Mesothelial cell of epicardium (in vitro differentiated cells): ENCODE results near the gene KAZN. TPM values are rescaled to one million over a fixed set of nuclear protein-coding genes. Genes with fewer than 3 reads are reported as not detected.

ENCODE experiments used
- DNase-seq, 2 experiments: peaks; one replicate each; pipeline ENCODE4 v3.0.0; 2021; ENCODE audit warnings: low spot score in 2 of 2; ENCODE audit not compliant: unreplicated experiment in 2 of 2
- H3K27ac Mint-ChIP-seq: 2 replicates; pipeline ENCODE4 v1.8.0; 2021; ENCODE audit warnings: mixed read lengths
- H3K27me3 Mint-ChIP-seq: 2 replicates; pipeline ENCODE4 v1.8.0; 2021; ENCODE audit warnings: low read depth, mixed read lengths
- H3K36me3 Mint-ChIP-seq: 2 replicates; pipeline ENCODE4 v1.8.0; 2021; ENCODE audit warnings: mixed read lengths
- H3K4me1 Mint-ChIP-seq: 2 replicates; pipeline ENCODE4 v1.8.0; 2021; ENCODE audit warnings: mixed read lengths
- H3K4me3 Mint-ChIP-seq: 2 replicates; pipeline ENCODE4 v1.8.0; 2021; ENCODE audit warnings: mild to moderate bottlenecking, moderate library complexity, mixed read lengths
- H3K9me3 Mint-ChIP-seq: 2 replicates; pipeline ENCODE4 v1.8.0; 2021; ENCODE audit warnings: mixed read lengths
- total RNA-seq: library from RNA; stranded (reverse); gene quantifications from 3 replicates; pipeline ENCODE4 v1.2.1, GENCODE V29; 2021
- TF ChIP-seq, protein P1 (sequence below): fragments of 200-600 bp; sonication (generic); IDR thresholded peaks from one replicate; pipeline ENCODE4 v1.5.0; 2021; ENCODE audit warnings: antibody characterized with exemption; ENCODE audit not compliant: unreplicated experiment

The KAZN gene
- total RNA-seq, 1 donor from 2014 or later, result 38.4 TPM

DNA sequence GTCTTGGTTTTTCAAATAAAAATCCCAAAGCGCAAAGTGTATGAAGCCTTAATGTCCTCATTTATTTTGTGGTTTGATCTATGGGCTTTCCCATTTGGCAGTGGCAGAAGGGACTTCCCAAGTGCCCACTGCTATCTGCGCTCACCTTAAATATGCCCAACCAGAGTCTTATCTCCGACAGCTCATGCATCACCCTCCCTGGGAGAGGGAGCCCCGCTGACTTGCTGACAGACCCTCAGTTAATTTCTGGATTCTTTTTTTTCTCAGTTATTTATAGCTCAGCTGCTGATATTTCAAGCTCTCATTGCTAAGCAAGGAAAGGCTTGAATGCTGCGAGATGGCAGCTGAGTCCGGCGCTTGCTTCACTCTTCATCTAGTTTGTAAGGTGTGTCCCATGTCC, 19.3 kb downstream of the KAZN start:
- H3K4me3 Mint-ChIP-seq, result no peak overlapping the region
- TF ChIP-seq, protein P1, sequence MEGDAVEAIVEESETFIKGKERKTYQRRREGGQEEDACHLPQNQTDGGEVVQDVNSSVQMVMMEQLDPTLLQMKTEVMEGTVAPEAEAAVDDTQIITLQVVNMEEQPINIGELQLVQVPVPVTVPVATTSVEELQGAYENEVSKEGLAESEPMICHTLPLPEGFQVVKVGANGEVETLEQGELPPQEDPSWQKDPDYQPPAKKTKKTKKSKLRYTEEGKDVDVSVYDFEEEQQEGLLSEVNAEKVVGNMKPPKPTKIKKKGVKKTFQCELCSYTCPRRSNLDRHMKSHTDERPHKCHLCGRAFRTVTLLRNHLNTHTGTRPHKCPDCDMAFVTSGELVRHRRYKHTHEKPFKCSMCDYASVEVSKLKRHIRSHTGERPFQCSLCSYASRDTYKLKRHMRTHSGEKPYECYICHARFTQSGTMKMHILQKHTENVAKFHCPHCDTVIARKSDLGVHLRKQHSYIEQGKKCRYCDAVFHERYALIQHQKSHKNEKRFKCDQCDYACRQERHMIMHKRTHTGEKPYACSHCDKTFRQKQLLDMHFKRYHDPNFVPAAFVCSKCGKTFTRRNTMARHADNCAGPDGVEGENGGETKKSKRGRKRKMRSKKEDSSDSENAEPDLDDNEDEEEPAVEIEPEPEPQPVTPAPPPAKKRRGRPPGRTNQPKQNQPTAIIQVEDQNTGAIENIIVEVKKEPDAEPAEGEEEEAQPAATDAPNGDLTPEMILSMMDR, result no peak
- H3K4me1 Mint-ChIP-seq, result peaks cover 35% of the 10 kb centered on the region
- DNase-seq, result no peak
- H3K27me3 Mint-ChIP-seq, result no peaks in the 10 kb centered on the region
- H3K9me3 Mint-ChIP-seq, result peaks cover 5% of the 10 kb centered on the region
- H3K27ac Mint-ChIP-seq, result no peak overlapping the region
- H3K36me3 Mint-ChIP-seq, result peaks cover 17% of the 10 kb centered on the region

DNA sequence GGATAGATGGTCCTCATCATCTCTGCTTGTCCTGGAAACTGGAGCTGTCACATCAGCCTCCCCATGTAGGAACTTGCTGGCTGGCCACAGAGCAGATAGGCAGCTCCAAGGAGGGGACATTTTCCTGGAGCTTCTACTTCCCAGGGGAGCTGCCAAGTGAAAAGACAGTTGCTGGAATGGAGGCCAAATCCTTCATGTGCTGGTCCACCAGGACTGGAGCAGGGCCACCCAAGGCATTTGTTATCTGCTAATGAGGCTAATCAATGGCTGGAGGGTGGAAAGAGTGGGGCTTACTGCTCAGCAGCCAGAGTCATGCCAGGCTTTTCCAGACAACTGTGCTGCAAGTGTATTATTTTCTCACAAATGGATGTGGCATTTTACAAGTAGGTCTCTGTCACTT, 22.5 kb downstream of the KAZN start:
- Mint-ChIP-seq H3K9me3 (peaks cover 10% of the 10 kb centered on the region), H3K4me1 (peaks cover 28% of the 10 kb centered on the region), H3K4me3 (no peak overlapping the region), H3K27me3 (no peaks in the 10 kb centered on the region), H3K27ac (no peak overlapping the region), H3K36me3 (peaks cover 11% of the 10 kb centered on the region)
- TF ChIP-seq, protein P1, result no peak
- no peak for DNase-seq

DNA sequence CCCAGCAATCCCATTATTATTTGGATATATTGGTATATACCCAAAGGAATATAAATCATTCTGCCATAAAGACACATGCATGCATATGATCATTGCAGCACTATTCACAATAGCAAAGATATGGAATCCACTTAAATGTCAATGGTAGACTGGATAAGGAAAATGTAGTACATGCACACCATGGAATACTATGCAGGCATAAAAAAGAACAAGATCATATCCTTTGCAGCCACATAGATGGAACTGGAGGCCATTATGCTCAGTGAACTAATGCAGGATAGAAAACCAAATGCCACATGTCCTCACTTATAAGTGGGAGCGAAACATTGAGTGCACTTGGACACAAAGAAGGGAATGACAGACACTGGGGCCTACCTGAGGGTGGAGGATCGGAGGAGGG, 24.6 kb downstream of the KAZN start:
- no peaks in the 10 kb centered on the region for H3K27me3 Mint-ChIP-seq
- no peak for DNase-seq
- H3K4me1 Mint-ChIP-seq, result peaks cover 32% of the 10 kb centered on the region
- H3K36me3 Mint-ChIP-seq, result peaks cover 11% of the 10 kb centered on the region
- H3K27ac Mint-ChIP-seq, result no peak overlapping the region
- H3K4me3 Mint-ChIP-seq, result no peak overlapping the region
- TF ChIP-seq, protein P1, result no peak
- H3K9me3 Mint-ChIP-seq, result peaks cover 10% of the 10 kb centered on the region

DNA sequence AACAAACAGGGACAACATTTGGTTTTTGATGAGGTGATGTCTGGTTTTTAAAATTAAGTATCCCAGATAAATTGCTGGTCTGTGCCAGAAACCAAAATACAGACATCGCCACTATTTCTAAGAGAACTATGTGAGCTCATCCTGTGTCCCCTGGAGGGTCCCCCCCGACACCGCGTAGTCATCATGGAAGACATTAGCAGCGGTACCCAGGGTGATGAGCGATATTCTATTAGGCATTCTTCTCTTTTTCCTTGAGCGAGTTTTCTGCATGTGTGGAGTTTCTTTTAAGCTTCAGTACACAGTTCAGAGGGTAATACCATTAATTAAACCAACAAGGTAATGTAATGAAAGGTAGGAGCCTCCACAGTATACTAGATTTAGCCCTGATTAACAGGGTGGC, 26.5 kb downstream of the KAZN start:
- TF ChIP-seq, protein P1, result no peak
- Mint-ChIP-seq H3K4me1 (peaks cover 36% of the 10 kb centered on the region), H3K27ac (no peak overlapping the region), H3K4me3 (no peak overlapping the region), H3K9me3 (peaks cover 5% of the 10 kb centered on the region), H3K27me3 (no peaks in the 10 kb centered on the region), H3K36me3 (peaks cover 3% of the 10 kb centered on the region)
- DNase-seq, result no peak

DNA sequence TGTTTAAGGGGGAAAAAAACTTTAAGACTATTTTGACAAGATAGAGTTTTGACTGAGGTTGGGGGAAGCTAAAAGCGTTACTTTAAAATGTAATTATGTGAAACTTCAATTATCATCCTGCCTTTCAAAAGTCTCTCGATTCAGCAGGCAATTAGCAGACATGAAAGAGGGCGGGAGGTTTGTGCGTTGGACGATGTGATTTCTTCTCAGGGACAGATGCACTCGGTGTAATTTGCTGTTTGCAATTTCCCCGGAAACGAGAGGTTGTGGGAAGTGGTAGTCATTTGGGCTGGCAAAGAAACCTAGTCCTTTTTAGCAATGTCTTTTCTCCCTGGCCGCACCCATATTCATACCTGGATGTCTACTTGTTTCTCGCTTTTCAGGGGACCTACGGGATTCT, 27.1 kb downstream of the KAZN start:
- TF ChIP-seq, protein P1, result no peak
- Mint-ChIP-seq H3K27ac (no peak overlapping the region), H3K4me1 (peaks cover 36% of the 10 kb centered on the region), H3K27me3 (no peaks in the 10 kb centered on the region), H3K4me3 (no peak overlapping the region), H3K36me3 (peaks cover 3% of the 10 kb centered on the region), H3K9me3 (peaks cover 5% of the 10 kb centered on the region)
- DNase-seq, result no peak

DNA sequence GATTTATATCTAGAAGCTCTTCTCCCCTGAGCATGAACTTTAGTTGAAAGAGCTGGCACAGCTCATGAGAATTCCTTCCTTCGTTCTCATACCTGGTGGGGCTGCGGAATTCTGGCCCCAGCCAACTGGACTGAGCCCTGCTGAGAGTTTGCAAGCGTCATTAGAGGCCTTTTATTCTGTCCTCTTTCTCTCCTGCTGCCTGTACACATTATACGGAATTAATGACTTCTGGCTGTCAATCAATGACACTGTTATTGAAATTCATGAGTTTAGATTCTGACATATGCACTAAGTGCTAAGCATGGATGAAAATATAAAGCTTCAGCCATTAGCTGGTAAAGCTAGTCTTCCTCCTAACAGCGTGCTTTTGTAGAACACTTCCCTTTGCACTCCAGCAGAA, 27.5 kb downstream of the KAZN start:
- peaks cover 5% of the 10 kb centered on the region for H3K9me3 Mint-ChIP-seq
- no peak overlapping the region for H3K27ac Mint-ChIP-seq
- no peak overlapping the region for H3K4me3 Mint-ChIP-seq

More for the DNA sequence above, 27.5 kb downstream of the KAZN start:
- no peak for DNase-seq
- H3K27me3 Mint-ChIP-seq, result no peaks in the 10 kb centered on the region
- TF ChIP-seq, protein P1, result no peak
- peaks cover 36% of the 10 kb centered on the region for H3K4me1 Mint-ChIP-seq
- peaks cover 3% of the 10 kb centered on the region for H3K36me3 Mint-ChIP-seq
